H1 (cell line): Measurements from ENCODE around the gene TMEM147. TPM values are rescaled to one million over a fixed set of nuclear protein-coding genes. Genes with fewer than 3 reads are reported as not detected.
A peak's percentile ranks its signal among the peaks of the same experiment; 100 is the strongest.

Experiments used
- CTCF ChIA-PET: fragments of 300-600 bp; sonication (Branson Sonifier 250); formaldehyde crosslinking; loops from one replicate; lab custom pipeline; 2021; ENCODE audit not compliant: partially characterized antibody; lab: Charles Lee
- POLR2A ChIA-PET: fragments of 300-600 bp; sonication (Branson Sonifier 250); formaldehyde crosslinking; loops from one replicate; lab custom pipeline; 2021; ENCODE audit warnings: inconsistent platforms; ENCODE audit not compliant: partially characterized antibody; lab: Charles Lee
- DNase-seq, 2 experiments: peaks; one replicate each; pipeline versions ENCODE4 v3.0.0 to v3.0.0-alpha.2; 2010 to 2022; ENCODE audit warnings: low spot score in 2 of 2, low read depth in 1 of 2, mixed read lengths in 1 of 2
- FAIRE-seq: peaks from 2 replicates; lab custom pipeline; 2011; peaks lifted over from hg19 to GRCh38; lab: Jason Lieb, UNC
- H2AFZ ChIP-seq: 2 replicates; pipeline ENCODE4 v1.8.1; 2012; ENCODE audit warnings: low read length, inconsistent platforms
- H2AK5ac ChIP-seq: 2 replicates; pipeline ENCODE4 v1.6.1; 2013; ENCODE audit warnings: low read depth, low read length
- H2BK120ac ChIP-seq: replicated peaks from 2 replicates; pipeline ENCODE3; 2013; ENCODE audit warnings: low read depth, low read length, inconsistent platforms
- H2BK12ac ChIP-seq: 2 replicates; pipeline ENCODE4 v1.6.1; 2013; ENCODE audit warnings: low read depth, low read length
- H2BK15ac ChIP-seq: 2 replicates; pipeline ENCODE4 v1.6.1; 2013; ENCODE audit warnings: low read length
- H2BK20ac ChIP-seq: 2 replicates; pipeline ENCODE4 v1.6.1; 2013; ENCODE audit warnings: low read length
- H2BK5ac ChIP-seq: 2 replicates; pipeline ENCODE4 v1.6.1; 2013; ENCODE audit warnings: low read depth, low read length
- H3K14ac ChIP-seq: 2 replicates; pipeline ENCODE4 v1.6.1; 2013; ENCODE audit warnings: inconsistent platforms; ENCODE audit not compliant: insufficient read length
- H3K18ac ChIP-seq: 2 replicates; pipeline ENCODE4 v1.6.1; 2013; ENCODE audit warnings: low read length; ENCODE audit errors: extremely low read depth
- H3K23ac ChIP-seq: 2 replicates; pipeline ENCODE4 v1.6.1; 2013; ENCODE audit warnings: inconsistent platforms; ENCODE audit not compliant: insufficient read length
- H3K23me2 ChIP-seq: 2 replicates; pipeline ENCODE4 v1.6.1; 2013; ENCODE audit warnings: low read depth, low read length
- H3K27ac ChIP-seq: 2 replicates; pipeline ENCODE4 v1.6.1; 2011; ENCODE audit warnings: low read depth, low read length, inconsistent platforms
- H3K27me3 ChIP-seq, 4 experiments: replicated peaks in 1 of 4; 1 replicate in 1 of 4; 2 replicates in 3 of 4; pipeline versions ENCODE4 v1.6.1 to v1.8.1; 2011 to 2013; ENCODE audit warnings: low read length in 3 of 4, mild to moderate bottlenecking in 3 of 4, inconsistent platforms in 2 of 4, mixed read lengths in 2 of 4, moderate library complexity in 1 of 4; ENCODE audit not compliant: control insufficient read depth in 3 of 4, insufficient read depth in 3 of 4; ENCODE audit errors: extremely low read depth in 1 of 4
- H3K36me3 ChIP-seq, 4 experiments: 2 replicates each; pipeline versions ENCODE4 v1.6.1 to v1.8.1; 2011 to 2013; ENCODE audit warnings: mild to moderate bottlenecking in 4 of 4, low read length in 3 of 4, moderate library complexity in 2 of 4, control low read depth in 1 of 4, inconsistent platforms in 1 of 4; ENCODE audit not compliant: insufficient read depth in 4 of 4, control insufficient read depth in 2 of 4
- H3K4ac ChIP-seq: replicated peaks from 2 replicates; pipeline ENCODE3; 2013; ENCODE audit warnings: low read length, low read depth, mixed read lengths, inconsistent platforms; ENCODE audit not compliant: insufficient read length
- H3K4me1 ChIP-seq, 4 experiments: replicated peaks in 1 of 4; 1 replicate in 1 of 4; 2 replicates in 3 of 4; pipeline versions ENCODE4 v1.6.1 to v1.8.1; 2011 to 2013; ENCODE audit warnings: low read length in 3 of 4, inconsistent platforms in 2 of 4, mixed read lengths in 1 of 4; ENCODE audit not compliant: insufficient read depth in 4 of 4, control insufficient read depth in 3 of 4
- H3K4me2 ChIP-seq, 2 experiments: 2 replicates each; pipeline versions ENCODE4 v1.6.1 to v1.8.1; 2011 to 2013; ENCODE audit warnings: low read depth in 2 of 2, low read length in 2 of 2, control low read depth in 1 of 2, inconsistent platforms in 1 of 2, mild to moderate bottlenecking in 1 of 2; ENCODE audit not compliant: insufficient read depth in 1 of 2
- H3K4me3 ChIP-seq, 4 experiments: fragments of 200-600, 300-600 bp in 1 of 4; sonication (generic), shearing (Covaris generic), sonication (Bioruptor Twin) in 1 of 4; 2 replicates each; pipeline versions ENCODE4 v1.5.1 to v1.8.1; 2011 to 2016; ENCODE audit warnings: low read length in 4 of 4, low read depth in 3 of 4, control low read depth in 2 of 4, inconsistent platforms in 2 of 4, mild to moderate bottlenecking in 2 of 4, mixed read lengths in 1 of 4, moderate library complexity in 1 of 4; ENCODE audit not compliant: insufficient read depth in 2 of 4; ENCODE audit errors: extremely low read depth in 1 of 4
- H3K56ac ChIP-seq: replicated peaks from 2 replicates; pipeline ENCODE3; 2013; ENCODE audit warnings: low read depth, mild to moderate bottlenecking, mixed read lengths, low read length, inconsistent platforms; ENCODE audit not compliant: insufficient read length
- H3K79me1 ChIP-seq: 2 replicates; pipeline ENCODE4 v1.6.1; 2013; ENCODE audit warnings: low read depth, low read length, control low read depth
- H3K79me2 ChIP-seq, 2 experiments: 2 replicates each; pipeline versions ENCODE4 v1.6.1 to v1.8.1; 2012 to 2013; ENCODE audit warnings: low read length in 2 of 2, mild to moderate bottlenecking in 2 of 2, inconsistent platforms in 1 of 2; ENCODE audit not compliant: insufficient read depth in 2 of 2, control insufficient read depth in 1 of 2
- H3K9ac ChIP-seq, 4 experiments: replicated peaks in 1 of 4; 1 replicate in 1 of 4; 2 replicates in 3 of 4; pipeline versions ENCODE4 v1.6.1 to v1.8.1; 2011 to 2013; ENCODE audit warnings: low read depth in 3 of 4, low read length in 3 of 4, control low read depth in 2 of 4, mild to moderate bottlenecking in 2 of 4, moderate library complexity in 2 of 4, inconsistent platforms in 1 of 4; ENCODE audit errors: extremely low read depth in 1 of 4
- H3K9me3 ChIP-seq, 2 experiments: 2 replicates each; pipeline versions ENCODE4 v1.6.1 to v1.8.1; 2012 to 2013; ENCODE audit warnings: mild to moderate bottlenecking in 2 of 2, moderate library complexity in 2 of 2, control low read depth in 1 of 2, inconsistent platforms in 1 of 2, low read depth in 1 of 2, low read length in 1 of 2, mixed read lengths in 1 of 2; ENCODE audit not compliant: insufficient read depth in 2 of 2
- H4K20me1 ChIP-seq, 2 experiments: replicated peaks in 1 of 2; 2 replicates each; pipeline versions ENCODE3 to v1.8.1; 2011 to 2013; ENCODE audit warnings: inconsistent platforms in 2 of 2, low read length in 2 of 2, mild to moderate bottlenecking in 1 of 2; ENCODE audit not compliant: insufficient read depth in 2 of 2, control insufficient read depth in 1 of 2
- H4K5ac ChIP-seq: 2 replicates; pipeline ENCODE4 v1.6.1; 2013; ENCODE audit warnings: low read length, low read depth, mixed read lengths, inconsistent platforms; ENCODE audit not compliant: insufficient read length
- H4K8ac ChIP-seq: 2 replicates; pipeline ENCODE4 v1.8.0; 2013; ENCODE audit warnings: mild to moderate bottlenecking, moderate library complexity, low read length, inconsistent platforms; ENCODE audit not compliant: insufficient read depth; ENCODE audit errors: extremely low read depth
- H4K91ac ChIP-seq: replicated peaks from 2 replicates; pipeline ENCODE3; 2013; ENCODE audit warnings: low read length, mixed read lengths, inconsistent platforms; ENCODE audit not compliant: insufficient read length
- SAP30 ChIP-seq: fragments of 300-600 bp; sonication (generic); IDR thresholded peaks from 2 replicates; pipeline ENCODE4 v1.7.1; 2012; ENCODE audit warnings: low read length, moderate library complexity, mild to moderate bottlenecking, inconsistent platforms; ENCODE audit not compliant: insufficient read depth, insufficient replicate concordance
- TCF12 ChIP-seq: IDR thresholded peaks from 2 replicates; pipeline ENCODE4 v1.6.1; 2011; ENCODE audit warnings: low read depth, mild to moderate bottlenecking, low read length
- YY1 ChIP-seq: IDR thresholded peaks from 2 replicates; pipeline ENCODE4 v1.6.1; 2011; ENCODE audit warnings: low read depth, mild to moderate bottlenecking, low read length
- WGBS, 2 experiments: shearing (Covaris generic) in 1 of 2; methylation state at CpG; one replicate each; pipeline versions ENCODE4 v1.1.6 to v1.1.7; 2013 to 2015; ENCODE audit warnings: low lambda C conversion rate in 2 of 2, mixed read lengths in 2 of 2, inconsistent platforms in 1 of 2, low coverage in 1 of 2, missing lambda C conversion rate in 1 of 2; ENCODE audit not compliant: insufficient replicate concordance in 2 of 2, insufficient coverage in 1 of 2, insufficient read length in 1 of 2; ENCODE audit errors: extremely low coverage in 1 of 2, missing lambda C conversion rate in 1 of 2; 5-methylcytosine and 5-hydroxymethylcytosine counted together
- polyA plus RNA-seq, 7 experiments: library from polyadenylated mRNA; depleted of rRNA in 3 of 7; stranded (reverse) in 5 of 7; unstranded in 2 of 7; fragments of >200 nt in 5 of 7; fragments of 200-250 nt in 2 of 7; gene quantifications; 1 replicate in 5 of 7; 2 replicates in 1 of 7; 4 replicates in 1 of 7; pipeline versions ENCODE4 v1.2.1 to v1.2.3, GENCODE V29; 2011 to 2013; ENCODE audit warnings: missing spikeins in 2 of 7, mixed read lengths in 2 of 7
- total RNA-seq: library from RNA; stranded (reverse); fragmentation: NEBNext Ultra II Directional; extraction: Animal tissue kit (Norgen Biotek cat#: 25700); gene quantifications from 2 replicates; pipeline ENCODE4 v1.2.1, GENCODE V29; 2021

Gene TMEM147
- total and polyA plus RNA-seq, 2 of the 8 experiments (the other 6 are each of a cell fraction or from before 2014, with no cell fraction given): 159 to 418 TPM

DNA sequence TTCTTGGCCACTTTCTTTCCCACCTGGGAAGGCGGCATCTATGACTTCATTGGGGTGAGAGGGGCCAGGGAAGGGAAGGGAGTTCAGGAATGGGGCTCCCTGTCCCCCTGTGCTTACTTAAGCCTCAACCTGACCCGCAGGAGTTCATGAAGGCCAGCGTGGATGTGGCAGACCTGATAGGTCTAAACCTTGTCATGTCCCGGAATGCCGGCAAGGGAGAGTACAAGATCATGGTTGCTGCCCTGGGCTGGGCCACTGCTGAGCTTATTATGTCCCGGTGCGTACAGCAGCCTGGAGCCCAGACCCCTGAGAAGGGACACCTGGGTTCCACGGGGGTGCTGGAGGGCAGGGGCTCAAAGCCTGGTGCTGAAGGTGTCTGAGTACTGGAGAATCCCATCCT is 1.1 kb downstream of the TMEM147 start:
- Histone ChIP-seq H3K27me3 (no peaks in the 10 kb centered on the region), H3K9me3 (no peaks in the 10 kb centered on the region), H2BK15ac (no peak overlapping the region), H3K36me3 (peaks cover 3 to 18% (median 9%) of the 10 kb centered on the region in 4 experiments; a peak in 6 of 8 replicates), H2BK20ac (no peak overlapping the region), H2BK5ac (no peak overlapping the region), H3K4me3 (peak overlapping the region; percentile 88 to 97 (median 94); a peak in 7 of 8 replicates), H2BK120ac (no peak overlapping the region), H4K91ac (peak overlapping the region; percentile 56), H3K4me2 (peak overlapping the region; percentile 84 to 88), H4K20me1 (peaks cover 4 to 15% of the 10 kb centered on the region in 2 experiments), H2BK12ac (no peak overlapping the region), H4K5ac (no peak overlapping the region), H3K14ac (no peak overlapping the region), H3K23ac (no peak overlapping the region), H3K79me1 (peaks cover 18% of the 10 kb centered on the region; the same call in 1 of the 2 replicates), H4K8ac (no peak overlapping the region), H3K4me1 (peaks cover 0 to 13% (median 2%) of the 10 kb centered on the region in 4 experiments; a peak in 3 of 7 replicates), H2AK5ac (no peak overlapping the region; the same call in 1 of the 2 replicates), H3K4ac (no peak overlapping the region), H3K27ac (no peak overlapping the region), H2AFZ (no peak overlapping the region), H3K23me2 (peaks cover 10% of the 10 kb centered on the region; the same call in 1 of the 2 replicates), H3K18ac (no peak overlapping the region), H3K56ac (no peak overlapping the region), H3K79me2 (peaks cover 0 to 31% of the 10 kb centered on the region in 2 experiments; a peak in 2 of 4 replicates), H3K9ac (peak overlapping the region in 2 of 4 experiments; percentile 85; a peak in 3 of 7 replicates)
- ChIA-PET POLR2A (interaction anchor here (0.6 to 1.7 kb wide), 2 partner anchors 36 to 43 kb away, joined by 5 read pairs; no protein-coding TSS in a partner anchor), CTCF (interaction anchor here (0.5 to 4.5 kb wide), 5 partner anchors 37 to 263 kb away, joined by 3 to 65 read pairs (median 3); no protein-coding TSS in a partner anchor)
- FAIRE-seq (no peak), DNase-seq (no peak)
- no peak for TF ChIP-seq YY1
- TF ChIP-seq TCF12: no peak
- no peak for TF ChIP-seq SAP30
- 87% methylated on average over 8 of the region's 8 CpGs; no CpG with 5 or more reads in 1 of the 2 experiments for WGBS, 2 experiments
